Stimulated activated CD8-positive, alpha-beta memory T cell treated with anti-CD3 and anti-CD28 coated beads, Interleukin-7, amount 100 ng/mL, for 48 hours (primary cell): ENCODE measurements around the gene PWWP2B.
"Not testable (repeated sequence)": the region's sequence is repeated elsewhere in the genome, so short reads cannot be mapped to it uniquely, and the experiment has no call there.

Experiments used
- DNase-seq, 2 donors: peaks; one replicate each; pipeline ENCODE4 v3.0.0-alpha.2; 2020; ENCODE audit warnings: low read depth in 1 of 2; ENCODE audit errors: extremely low read depth in 1 of 2

The PWWP2B gene

GRCh38 chr10:132430231-132430743, 33.3 kb downstream of the PWWP2B start:
- DNase-seq = no peak

GRCh38 chr10:132430861-132431271, 33.9 kb downstream of the PWWP2B start:
- no peak for DNase-seq

DNA sequence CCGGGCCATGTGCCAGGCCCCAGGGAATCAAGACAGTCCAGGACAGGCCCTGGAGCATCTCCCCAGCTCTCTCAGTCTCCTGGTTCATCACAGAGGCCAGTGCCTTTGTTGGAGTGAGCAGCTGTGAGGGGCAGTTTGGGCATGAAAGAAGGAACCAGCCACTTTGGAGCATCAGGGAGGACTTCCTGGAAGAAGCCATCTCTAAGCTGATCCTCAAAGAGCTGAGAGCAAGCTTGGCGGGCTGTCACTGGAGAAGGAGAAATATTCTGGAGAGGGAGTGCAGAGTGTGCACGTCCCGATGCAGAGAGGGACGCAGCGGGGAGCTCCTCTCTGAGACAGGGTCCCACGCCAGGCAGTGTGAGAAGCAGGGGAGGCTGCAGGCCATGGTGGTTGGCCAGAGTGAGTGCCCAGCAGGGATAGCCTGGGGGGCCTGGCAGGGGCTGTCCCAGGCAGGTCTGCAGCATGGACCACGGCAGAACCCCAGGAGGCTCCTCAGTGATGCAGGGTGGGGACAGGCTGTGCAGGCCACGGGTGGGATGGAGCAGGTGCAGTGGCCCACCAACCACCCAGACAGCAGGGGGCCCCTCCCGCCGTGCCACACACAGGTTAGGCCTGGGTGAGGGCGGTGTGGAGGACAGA, 34.7 kb downstream of the PWWP2B start:
- DNase-seq = no peak

GRCh38 chr10:132432176-132432540, 35.2 kb downstream of the PWWP2B start:
- DNase-seq = no peak

- DNase-seq = no peak
Measured at GRCh38 chr10:132433671-132434340, 36.8 kb downstream of the PWWP2B start.

- no peak for DNase-seq
Measured at GRCh38 chr10:132434405-132435005, 37.5 kb downstream of the PWWP2B start.

GRCh38 chr10:132435320-132435719, 38.3 kb downstream of the PWWP2B start:
- DNase-seq = not testable (repeated sequence)

GRCh38 chr10:132436096-132436495, 39.1 kb downstream of the PWWP2B start:
- not testable (repeated sequence) for DNase-seq

GRCh38 chr10:132436861-132437410, 39.9 kb downstream of the PWWP2B start:
- no peak for DNase-seq

DNA sequence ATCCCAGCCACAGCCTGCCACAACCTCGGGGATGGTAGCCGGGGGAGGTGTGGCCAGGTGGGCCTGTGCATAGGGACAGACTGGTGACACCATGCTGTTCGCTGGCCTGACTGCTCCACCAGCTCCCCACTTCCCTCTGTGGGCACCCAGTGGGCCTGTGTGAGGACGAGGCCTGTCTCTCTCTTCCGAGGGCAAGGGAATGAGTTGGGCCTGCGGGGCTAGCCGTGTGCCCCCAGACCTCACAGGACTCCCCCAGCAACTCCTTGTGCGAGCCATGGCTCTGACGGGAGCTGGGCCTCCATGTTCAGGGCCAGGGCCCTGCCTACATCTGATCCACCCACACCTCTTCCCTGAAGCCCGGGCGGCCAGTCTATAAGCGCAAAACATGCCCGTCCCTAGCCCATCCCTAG, 40.5 kb downstream of the PWWP2B start:
- DNase-seq = no peak

GRCh38 chr10:132438091-132439024, 41.4 kb downstream of the PWWP2B start:
- no peak for DNase-seq

- no peak for DNase-seq
Measured at GRCh38 chr10:132439025-132439388, 42.0 kb downstream of the PWWP2B start.

DNA sequence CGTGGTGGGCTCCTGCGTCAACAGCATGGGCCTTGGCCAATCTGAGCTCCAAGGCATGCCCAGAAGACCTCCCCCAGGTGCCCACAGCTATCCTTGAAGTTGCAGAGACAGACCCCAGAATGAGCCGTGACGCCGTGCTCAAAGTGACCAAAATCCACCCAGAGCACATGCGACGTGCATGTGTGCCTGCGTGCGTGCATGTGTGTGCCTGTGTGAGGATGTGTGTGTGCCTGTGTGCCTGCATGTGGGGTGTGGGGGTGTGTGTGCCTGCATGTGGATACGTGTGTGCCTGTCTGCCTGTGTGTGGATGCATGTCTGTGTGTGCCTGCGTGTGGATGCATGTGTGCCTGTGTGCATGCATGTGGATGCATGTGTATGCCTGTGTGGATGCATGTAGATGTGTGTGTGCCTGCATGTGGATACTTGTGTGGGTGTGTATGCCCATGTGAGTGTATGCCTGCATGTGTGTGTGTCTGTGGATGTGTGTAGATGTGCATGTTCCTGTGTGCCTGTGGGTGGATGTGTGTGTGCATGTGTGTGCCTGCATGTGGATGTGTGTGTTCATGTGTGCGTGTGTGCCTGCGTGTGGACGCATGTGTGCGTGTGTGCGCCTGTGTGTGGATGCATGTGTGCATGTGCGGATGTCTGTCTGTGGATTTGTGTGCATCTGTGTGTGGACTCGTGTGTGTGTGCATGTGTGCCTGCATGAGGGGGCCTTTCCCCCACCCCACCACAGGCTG, 42.6 kb downstream of the PWWP2B start:
- DNase-seq = no peak

GRCh38 chr10:132440791-132441565, 44.0 kb downstream of the PWWP2B start:
- DNase-seq = no peak

DNA sequence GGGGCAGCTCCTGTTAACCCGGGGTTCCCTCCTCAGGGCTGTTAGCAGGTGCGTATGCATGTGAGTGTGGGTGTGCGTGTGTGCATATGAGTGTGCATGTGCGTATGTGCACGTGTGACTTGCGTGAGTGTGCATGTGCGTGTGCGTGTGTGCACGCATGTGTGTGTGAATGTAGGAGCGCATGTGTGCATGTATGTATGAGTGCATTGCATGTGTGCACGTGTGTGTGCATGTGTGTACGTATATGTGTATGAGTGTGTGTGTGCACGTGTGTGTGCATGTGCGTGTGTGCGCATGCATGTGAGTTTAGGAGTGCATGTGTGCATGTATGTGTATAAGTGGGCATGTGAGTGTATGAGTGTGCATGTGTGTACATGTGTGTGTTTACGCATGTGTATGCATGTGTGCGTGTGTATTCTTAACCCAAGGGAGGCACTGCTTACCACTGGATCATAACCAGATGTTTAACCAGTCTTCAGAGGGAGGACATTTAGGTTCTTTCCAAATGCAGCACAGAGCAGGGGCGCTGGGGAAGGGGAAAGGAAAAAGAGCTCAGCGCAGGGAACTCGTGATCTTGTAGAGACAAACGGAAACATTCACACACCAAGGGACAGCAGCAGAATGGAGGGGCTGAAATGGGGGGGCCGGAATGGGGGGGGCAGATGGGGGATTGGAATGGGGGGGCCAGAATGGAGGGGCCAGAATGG, 45.0 kb downstream of the PWWP2B start:
- no peak for DNase-seq

DNA sequence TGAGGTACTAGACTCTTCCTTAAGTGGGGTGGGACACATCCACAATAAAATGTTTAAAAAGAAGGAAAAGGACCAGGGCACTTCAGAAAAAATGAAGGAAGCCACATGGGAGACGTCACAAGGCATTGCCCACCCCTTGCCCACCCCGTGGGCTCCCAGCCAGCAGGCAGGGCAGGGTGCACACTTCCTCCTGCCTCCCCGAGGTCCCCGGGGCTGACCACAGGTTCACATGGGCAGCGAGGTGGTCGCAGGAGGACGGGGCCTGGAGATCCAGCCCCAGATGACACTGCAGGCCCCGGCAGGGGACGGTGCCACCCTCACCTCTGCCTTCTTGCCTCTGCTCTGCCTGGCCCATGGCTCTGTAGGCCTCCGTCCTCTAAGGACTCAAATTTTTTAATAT, 45.6 kb downstream of the PWWP2B start:
- DNase-seq = no peak

DNA sequence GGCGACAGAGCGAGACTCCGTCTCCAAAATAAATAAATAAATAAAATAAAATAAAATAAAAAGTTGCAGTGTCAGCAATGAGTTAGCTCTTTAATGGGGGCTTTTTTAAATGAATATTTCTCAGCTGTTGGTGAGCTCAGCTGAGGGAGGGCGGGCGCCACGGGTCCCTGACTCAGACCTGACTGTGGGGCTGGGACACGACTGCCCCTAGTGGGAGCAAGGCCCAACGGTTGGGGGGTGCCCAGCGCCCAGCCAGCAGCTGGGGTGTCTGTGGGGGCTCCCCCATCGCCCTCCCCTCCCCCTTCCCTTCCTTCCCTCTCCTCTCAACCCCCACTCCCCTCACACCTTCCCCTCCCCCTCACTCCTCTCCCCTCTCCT, 46.6 kb downstream of the PWWP2B start:
- peak; percentile 46 to 70 for DNase-seq

DNA sequence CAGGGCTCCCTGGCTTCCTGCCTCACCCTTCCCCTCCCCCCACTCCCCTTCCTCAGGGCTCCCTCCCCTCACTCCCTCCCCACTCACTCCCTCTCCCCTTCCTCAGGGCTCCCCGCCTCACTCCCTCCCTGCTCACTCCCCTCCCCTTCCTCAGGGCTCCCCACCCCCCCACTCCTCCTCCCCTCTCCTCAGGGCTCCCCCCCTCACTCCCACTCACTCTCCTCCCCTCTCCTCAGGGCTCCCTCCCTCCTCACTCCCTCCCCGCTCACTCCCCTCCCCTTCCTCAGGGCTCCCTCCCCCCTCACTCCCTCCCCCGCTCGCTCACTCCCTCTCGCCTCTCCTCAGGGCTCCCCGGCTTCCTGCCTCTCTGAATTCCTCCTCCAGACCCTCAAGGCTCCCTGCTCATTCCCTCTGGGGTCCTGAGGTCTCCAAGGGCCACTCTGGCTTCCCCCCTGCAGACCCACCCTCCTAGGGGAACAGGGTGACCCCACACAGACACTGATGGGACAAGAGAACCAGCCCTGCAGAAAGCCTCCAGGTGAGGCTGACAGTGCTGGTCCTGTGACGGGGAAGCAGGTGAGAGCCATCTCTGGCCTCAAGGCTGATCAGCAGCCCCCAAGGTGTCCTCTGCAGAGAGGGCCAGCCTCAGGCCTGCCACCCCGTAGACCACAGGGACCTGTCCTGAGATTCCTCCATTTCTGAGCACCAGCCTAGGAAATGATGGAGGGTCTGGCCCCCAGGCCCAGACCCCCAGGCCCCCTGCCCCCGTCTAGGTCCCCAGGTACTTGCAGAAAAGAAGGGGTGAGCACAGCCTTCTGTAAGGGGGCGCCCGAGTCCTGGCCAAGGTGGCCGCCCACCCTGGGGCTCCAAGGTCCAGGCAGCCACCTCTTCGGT, 47.2 kb downstream of the PWWP2B start:
- DNase-seq = no peak
